ENCODE data around the gene MKI67.
A peak's percentile ranks its signal among the peaks of the same experiment; 100 is the strongest.

The MKI67 gene

GRCh38 chr10:128063736-128064107 lies 62.5 kb downstream of the MKI67 start:
- peak; percentile 30 for DNase-seq

- DNase-seq: peak; percentile 81
Observed at GRCh38 chr10:128062881-128063563, 63.2 kb downstream of the MKI67 start.

GRCh38 chr10:128062331-128062880 lies 63.8 kb downstream of the MKI67 start:
- peak; percentile 39 for DNase-seq

GRCh38 chr10:128061306-128062300 lies 64.6 kb downstream of the MKI67 start:
- DNase-seq: no peak

DNA sequence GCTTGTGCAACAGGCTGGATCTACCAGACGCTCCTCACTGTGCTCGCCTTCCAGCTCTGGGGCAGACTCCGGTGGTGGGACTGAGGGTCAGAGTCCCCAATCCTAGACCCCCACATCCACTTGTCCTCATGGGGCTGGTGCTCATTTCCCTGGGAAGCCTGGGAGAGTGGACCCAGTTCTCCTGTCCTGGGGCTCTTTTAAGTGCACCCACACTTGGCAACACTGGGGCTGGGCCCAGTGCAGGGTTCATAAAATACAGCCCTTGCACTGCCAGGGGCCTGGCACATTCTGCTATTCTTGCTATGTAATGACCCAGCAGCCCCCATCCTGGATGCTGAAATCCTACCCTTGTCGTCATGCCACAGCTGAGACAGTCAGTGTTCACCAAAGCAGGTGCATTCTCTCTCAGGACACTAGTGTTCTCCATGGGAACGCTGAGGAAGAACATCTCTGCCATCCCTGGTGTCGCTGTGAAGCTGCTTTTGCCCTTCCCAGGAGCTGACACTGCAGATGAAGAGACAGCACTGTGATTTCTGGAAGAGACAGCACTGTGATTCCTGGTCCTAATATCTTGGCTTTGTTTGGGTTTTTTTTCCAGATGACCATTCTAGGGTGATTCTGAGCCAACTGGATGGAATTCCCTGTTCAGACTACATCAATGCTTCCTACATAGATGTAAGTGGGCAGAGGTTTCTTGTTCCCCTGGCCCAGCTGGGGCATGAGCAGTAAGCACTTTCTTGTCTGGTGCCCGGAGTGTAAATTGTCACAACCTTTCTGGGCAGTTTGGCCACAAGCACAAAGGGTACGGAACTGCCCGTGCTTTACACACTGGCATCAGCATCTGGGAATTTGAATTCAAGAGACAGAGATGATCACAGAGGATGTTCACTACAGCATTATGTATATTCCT lies 65.6 kb downstream of the MKI67 start:
- DNase-seq: no peak

- no peak for DNase-seq
Observed at GRCh38 chr10:128059982-128060293, 66.3 kb downstream of the MKI67 start.

GRCh38 chr10:128059266-128059981 lies 66.8 kb downstream of the MKI67 start:
- DNase-seq: no peak

GRCh38 chr10:128058750-128059134 lies 67.5 kb downstream of the MKI67 start:
- no peak for DNase-seq

DNA sequence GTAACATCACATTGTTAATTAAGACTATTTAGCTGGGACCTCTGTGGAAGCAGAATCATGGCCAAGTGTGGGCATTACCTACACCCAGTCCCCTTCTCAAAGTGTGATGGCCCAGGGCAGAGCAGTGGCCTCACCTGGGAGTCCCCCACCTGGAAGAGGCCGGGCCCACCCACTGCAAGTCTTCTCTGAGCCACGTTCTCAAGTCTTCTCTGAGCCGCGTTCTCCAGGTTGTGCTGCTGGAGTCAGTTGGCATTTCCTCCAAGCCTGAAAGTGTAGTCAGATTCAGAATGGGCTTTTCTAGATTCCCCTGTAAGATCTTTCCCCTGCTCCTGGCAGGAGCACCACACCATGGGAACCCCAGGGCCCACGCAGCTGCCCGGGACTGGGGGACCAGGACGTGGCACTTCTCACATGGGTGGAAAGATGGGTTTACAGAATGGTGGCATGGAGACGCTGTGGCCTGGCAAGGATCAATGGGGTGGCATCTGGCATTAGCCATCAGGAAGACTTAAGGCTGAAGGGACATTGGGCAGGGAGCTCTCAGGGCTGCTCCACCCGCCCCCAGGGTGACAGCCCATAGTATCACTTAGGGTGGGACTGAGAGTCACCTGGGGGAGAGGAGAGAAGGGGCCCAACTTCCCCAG lies 68.0 kb downstream of the MKI67 start:
- DNase-seq: no peak

GRCh38 chr10:128056303-128057050 lies 69.7 kb downstream of the MKI67 start:
- DNase-seq: no peak

GRCh38 chr10:128055061-128055868 lies 71.0 kb downstream of the MKI67 start:
- DNase-seq: no peak

- no peak for DNase-seq
Observed at GRCh38 chr10:128054163-128054970, 71.9 kb downstream of the MKI67 start.

- no peak for DNase-seq
Observed at GRCh38 chr10:128053356-128053755, 72.9 kb downstream of the MKI67 start.

DNA sequence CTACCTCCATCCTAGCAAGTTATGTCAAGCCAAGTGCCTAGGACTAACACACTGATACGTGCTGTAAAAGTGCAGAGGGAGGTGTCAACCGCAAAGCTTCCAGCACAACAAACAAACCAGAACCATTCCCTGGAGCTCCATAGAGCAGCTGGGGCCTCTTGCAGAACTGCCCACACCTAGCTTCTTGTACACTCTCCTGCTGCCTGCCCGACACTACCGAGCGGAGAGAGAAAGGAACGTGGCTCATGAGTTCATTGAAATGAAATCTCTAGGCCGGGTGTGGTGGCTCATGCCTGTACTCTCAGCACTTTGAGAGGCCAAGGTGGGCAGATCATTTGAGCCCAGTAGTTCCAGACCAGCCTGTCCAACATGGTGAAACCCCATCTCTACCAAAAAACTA lies 73.5 kb downstream of the MKI67 start:
- no peak for DNase-seq

DNA sequence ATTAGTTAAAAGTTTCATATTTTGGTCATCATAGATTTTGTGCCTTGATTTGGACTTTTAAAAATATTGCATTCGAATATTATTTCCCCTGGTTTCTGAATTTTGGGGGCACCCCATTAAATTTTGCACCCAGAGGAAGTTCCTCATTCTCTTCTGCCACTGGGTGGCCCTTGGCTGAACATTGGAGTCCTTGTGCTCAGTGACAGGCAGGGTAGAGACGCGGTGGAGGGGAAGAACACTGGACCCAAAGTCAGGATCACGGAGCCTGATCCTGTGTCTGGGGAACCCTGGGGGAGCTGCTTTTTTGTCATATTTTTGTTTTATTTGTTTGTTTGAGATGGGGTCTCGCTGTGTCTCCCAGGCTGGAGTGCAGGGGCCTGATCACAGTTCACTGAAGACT lies 74.7 kb downstream of the MKI67 start:
- no peak for DNase-seq

GRCh38 chr10:128050936-128051335 lies 75.3 kb downstream of the MKI67 start:
- DNase-seq: peak; percentile 39

DNA sequence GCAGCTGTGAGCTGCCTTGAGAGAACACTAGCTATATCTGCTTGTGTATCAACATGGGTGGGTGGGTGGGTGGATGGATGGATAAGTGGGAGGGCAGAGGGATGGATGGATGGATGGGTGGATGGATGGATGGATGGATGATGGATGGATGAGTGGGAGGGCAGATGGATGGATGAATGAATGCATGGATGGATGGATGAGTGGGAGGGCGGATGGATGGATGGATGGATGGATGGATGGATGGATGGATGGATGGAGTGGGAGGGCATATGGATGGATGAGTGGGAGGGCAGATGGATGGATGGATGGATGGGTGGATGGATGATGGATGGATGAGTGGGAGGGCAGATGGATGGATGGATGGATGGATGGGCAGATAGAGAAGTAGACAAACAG lies 76.1 kb downstream of the MKI67 start:
- no peak for DNase-seq

GRCh38 chr10:128049226-128050120 lies 76.8 kb downstream of the MKI67 start:
- no peak for DNase-seq
